Epithelial cell of umbilical artery (primary cell): ENCODE results near the gene COA8. TPM values are rescaled to one million over a fixed set of nuclear protein-coding genes. Genes with fewer than 3 reads are reported as not detected.

Source experiments
- total RNA-seq: library from RNA; depleted of rRNA; stranded (reverse); fragments of >200 nt; gene quantifications from 2 replicates; pipeline ENCODE4 v1.2.3, GENCODE V29; 2014

The COA8 gene
- 23.1 and 32.1 TPM in 2 replicates for total RNA-seq

GRCh38 chr14:103562429-103563225 is at the start of gene COA8, which contains the start of gene BAG5:
Gene COA8 (plus strand): TSS chr14:103562960. CDS start chr14:103563002, 42 bp downstream.
Gene BAG5 (minus strand): TSS chr14:103562657. CDS start chr14:103561164, 1,493 bp downstream.

GRCh38 chr14:103522649-103523574 is 39.8 kb upstream of the COA8 start, which contains the start of gene CKB:
Gene CKB (minus strand): TSS chr14:103522830. CDS start chr14:103522493, 337 bp downstream.

GRCh38 chr14:103528587-103529382 is 34.0 kb upstream of the COA8 start, which contains the start of gene TRMT61A:
Gene TRMT61A (plus strand): TSS chr14:103529196. CDS start chr14:103529979, 783 bp downstream.

GRCh38 chr14:103628684-103629502 is 66.1 kb downstream of the COA8 start, which contains the start of gene KLC1:
Gene KLC1 (plus strand): TSS chr14:103629211. CDS start chr14:103654565, 25,354 bp downstream.

Other genes starting within 250 kb of the COA8 start
- gene EIF5, start 228.7 kb upstream of the COA8 start, total RNA-seq: 105 and 115 TPM in 2 replicates
- 62.7 and 77.2 TPM in 2 replicates for gene MARK3, start 177.5 kb upstream of the COA8 start, total RNA-seq
- gene CKB, start 40.1 kb upstream of the COA8 start, total RNA-seq: 2.7 and 4.2 TPM in 2 replicates
- gene TRMT61A, start 33.8 kb upstream of the COA8 start, total RNA-seq: 6.5 and 7.5 TPM in 2 replicates
- 37.7 and 39.3 TPM in 2 replicates for gene BAG5, start 303 bp upstream of the COA8 start, total RNA-seq
- gene KLC1, start 66.3 kb downstream of the COA8 start, total RNA-seq: 145 and 218 TPM in 2 replicates
- 14.9 and 28.0 TPM in 2 replicates for gene XRCC3, start 152.5 kb downstream of the COA8 start, total RNA-seq
- gene ZFYVE21, start 152.8 kb downstream of the COA8 start, total RNA-seq: 45.5 and 66.7 TPM in 2 replicates